AG09309 (cell line): Measurements from ENCODE around the gene KRT3.

Experiments used
- DNase-seq: peaks from one replicate; pipeline ENCODE4 v3.0.0-alpha.2; 2010; ENCODE audit warnings: low read depth
- H3K4me3 ChIP-seq: 2 replicates; pipeline ENCODE4 v1.5.1; 2011; ENCODE audit warnings: mild to moderate bottlenecking, low read depth, low read length, moderate library complexity; ENCODE audit not compliant: control insufficient read depth
- TF ChIP-seq, protein P1 (sequence below): IDR thresholded peaks from 2 replicates; pipeline ENCODE4 v1.5.1; 2011; ENCODE audit warnings: mild to moderate bottlenecking, low read depth, low read length, inconsistent platforms; ENCODE audit not compliant: insufficient read depth, control insufficient read depth; ENCODE audit errors: missing control alignments

KRT3 gene

DNA sequence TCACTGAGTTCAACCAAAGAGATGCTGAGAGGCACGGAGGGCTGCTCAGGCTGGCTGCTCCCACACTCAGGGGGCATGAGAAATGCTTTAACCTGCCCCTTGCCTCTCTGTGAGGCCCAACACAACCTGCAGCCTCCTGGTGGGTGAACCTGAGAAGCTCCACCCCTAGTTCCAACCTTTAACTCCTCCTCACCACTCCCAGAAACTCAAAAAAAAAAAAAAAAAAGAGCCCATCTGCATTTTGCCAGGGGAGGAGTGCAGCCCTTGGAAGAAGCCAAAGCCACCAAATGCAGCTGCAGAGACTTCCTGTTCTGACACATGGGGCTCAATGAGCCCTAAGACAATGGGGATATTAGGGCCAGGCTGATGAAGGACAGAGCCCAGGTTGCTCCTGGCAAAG, 9.1 kb upstream of the KRT3 start:
- TF ChIP-seq, protein P1, sequence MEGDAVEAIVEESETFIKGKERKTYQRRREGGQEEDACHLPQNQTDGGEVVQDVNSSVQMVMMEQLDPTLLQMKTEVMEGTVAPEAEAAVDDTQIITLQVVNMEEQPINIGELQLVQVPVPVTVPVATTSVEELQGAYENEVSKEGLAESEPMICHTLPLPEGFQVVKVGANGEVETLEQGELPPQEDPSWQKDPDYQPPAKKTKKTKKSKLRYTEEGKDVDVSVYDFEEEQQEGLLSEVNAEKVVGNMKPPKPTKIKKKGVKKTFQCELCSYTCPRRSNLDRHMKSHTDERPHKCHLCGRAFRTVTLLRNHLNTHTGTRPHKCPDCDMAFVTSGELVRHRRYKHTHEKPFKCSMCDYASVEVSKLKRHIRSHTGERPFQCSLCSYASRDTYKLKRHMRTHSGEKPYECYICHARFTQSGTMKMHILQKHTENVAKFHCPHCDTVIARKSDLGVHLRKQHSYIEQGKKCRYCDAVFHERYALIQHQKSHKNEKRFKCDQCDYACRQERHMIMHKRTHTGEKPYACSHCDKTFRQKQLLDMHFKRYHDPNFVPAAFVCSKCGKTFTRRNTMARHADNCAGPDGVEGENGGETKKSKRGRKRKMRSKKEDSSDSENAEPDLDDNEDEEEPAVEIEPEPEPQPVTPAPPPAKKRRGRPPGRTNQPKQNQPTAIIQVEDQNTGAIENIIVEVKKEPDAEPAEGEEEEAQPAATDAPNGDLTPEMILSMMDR, result no peak
- DNase-seq, result no peak

DNA sequence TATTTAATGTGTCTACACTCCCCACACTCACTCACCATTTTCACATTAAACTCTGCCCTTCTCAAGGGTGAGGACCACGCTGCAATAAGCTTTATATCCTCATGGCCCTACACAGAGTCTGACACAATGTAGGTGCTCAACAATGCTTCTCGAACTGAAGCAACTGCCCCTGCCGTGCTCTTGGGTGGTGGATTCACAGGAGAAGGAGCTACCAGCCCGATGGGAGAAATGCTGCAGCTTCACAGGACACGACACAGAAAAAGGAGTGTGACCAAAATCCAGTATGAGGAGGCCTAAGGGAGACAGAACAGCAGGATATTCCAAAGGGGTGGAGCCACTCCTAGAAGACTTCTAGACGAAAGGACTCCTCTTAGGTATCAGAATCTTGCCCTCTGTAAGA, 6.5 kb upstream of the KRT3 start:
- no peak overlapping the region for H3K4me3 ChIP-seq
- TF ChIP-seq, protein P1, result no peak
- no peak for DNase-seq

More for the DNA sequence above, 9.1 kb upstream of the KRT3 start:
- no peak overlapping the region for H3K4me3 ChIP-seq

DNA sequence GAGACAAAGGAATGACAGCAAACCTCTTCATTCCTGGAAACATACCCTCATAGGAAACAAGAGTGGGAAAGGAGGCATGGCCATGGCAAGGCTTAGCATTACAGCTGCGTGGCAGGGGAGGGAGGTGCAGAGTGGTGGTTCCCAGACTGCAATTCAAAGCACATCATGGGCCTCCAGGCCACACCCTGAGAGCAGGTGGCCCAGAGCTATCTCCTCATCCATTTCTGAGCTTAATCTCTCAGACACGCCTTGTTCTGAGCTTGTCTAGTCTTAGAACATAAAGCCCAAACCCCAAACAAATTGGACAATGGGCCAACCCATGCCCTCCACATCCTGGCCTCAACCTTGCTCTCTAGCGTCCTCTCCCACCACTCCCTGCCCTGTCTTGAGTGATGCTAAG, 5.9 kb upstream of the KRT3 start:
- H3K4me3 ChIP-seq, result no peak overlapping the region
- DNase-seq, result no peak
- TF ChIP-seq, protein P1, result no peak

DNA sequence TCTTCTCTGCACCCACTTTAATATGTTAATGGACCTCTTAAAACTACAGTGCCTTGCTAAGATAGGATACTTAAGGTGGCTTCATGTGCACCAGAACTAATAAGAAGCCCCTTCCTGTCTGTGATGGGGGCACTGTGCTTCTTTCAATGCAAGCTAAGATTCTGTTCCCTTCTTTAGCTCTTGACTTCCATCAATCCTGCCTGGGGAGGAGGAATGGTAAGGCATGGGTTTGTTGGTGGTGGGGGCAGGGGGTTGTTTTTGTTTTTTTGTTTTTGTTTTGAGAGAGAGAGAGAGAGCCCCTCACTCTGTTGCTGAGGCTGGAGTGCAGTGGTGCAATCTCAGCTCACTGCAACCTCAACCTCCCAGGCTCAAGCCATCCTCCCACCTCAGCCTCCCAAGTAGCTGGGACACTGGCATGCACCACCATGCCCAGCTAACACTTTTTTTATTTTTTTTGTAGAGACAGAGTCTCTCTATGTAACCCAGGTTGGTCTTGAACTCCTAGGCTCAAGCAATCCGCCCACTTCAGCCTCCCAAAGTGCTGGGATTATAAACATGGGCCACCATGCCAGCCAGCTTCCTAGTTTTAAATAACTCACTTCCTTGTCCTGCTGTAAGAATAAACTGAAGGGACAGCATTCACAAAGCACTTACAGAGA, 4.5 kb upstream of the KRT3 start:
- DNase-seq, result no peak
- TF ChIP-seq, protein P1, result no peak
- no peak overlapping the region for H3K4me3 ChIP-seq

DNA sequence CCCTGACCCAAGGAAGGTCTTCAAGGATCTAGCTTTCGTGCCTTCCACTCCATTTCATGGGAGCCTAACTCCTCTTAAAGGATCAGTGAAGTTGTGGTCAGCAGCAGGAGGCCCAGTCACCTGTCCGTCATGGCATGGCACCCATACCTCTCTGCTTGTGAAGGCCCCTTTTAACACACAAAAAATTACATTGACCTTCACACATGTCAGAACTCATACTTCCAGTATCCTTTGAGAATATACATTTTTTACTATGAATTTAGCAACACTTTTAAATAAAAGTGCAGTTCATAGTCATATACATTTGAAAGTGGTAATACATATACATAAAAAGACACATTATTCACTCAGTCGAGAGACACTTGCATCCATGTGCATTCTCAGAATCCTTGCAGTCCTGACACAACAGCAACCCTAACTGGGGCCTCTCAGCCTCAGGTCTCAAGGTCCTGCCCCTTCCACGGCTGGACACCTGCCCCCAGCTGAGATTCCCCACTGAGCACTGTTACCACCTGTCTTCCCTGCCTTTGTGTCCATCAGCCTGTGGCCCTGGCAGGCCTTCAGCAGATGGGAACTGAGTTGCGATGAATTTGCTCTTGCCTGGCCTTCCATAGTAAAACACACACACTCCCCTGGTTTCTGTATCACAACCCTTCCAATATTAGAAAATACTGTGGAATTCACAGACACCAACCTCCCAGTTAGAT, 3.7 kb upstream of the KRT3 start:
- no peak overlapping the region for H3K4me3 ChIP-seq
- DNase-seq, result no peak

DNA sequence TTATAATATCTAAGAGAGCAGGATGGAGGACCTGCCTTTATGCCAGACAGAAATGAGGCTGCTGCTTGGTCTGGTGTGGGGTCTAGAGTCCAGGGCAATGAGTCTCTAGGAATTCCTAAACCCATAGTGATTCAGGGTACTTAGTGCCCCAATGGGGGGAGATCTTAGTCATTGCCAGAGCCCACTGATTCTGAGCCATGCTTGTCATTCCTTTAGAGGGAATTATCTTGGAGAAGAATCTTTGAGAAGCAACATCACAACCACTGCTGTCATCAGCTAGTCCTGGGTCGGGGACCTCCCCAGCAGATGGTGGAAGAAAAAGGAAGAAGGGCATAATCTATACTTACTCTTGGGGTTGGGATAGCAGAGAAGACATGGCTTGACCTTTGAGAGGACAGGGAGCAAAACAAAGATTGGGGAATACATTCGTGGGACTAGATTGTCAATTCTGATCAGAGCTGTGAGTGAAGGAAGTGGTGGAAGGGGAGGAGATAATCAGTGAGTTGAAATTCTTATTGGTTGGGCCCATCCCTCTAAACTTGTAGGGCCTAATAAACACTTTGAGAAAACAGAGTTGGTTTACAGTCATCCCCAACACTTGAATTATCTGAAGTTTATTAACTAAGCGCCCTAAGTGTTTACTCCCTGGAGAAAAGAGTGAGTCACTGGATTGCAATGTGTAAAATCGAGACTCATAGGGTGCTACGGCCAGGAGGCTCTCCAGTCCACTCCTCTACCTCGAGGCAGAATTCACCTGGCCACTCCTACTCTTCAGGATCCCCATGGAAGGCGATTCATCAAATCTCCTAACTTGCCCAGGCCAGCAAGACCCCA, 3.0 kb upstream of the KRT3 start:
- no peak for DNase-seq
- H3K4me3 ChIP-seq, result no peak overlapping the region
- TF ChIP-seq, protein P1, result no peak

More for the DNA sequence above, 3.7 kb upstream of the KRT3 start:
- TF ChIP-seq, protein P1, result no peak
